ENCODE results near the gene AFAP1L1.

The AFAP1L1 gene

GRCh38 chr5:149360272-149360671, 88.6 kb downstream of the AFAP1L1 start:
- H3K9me3 ChIP-seq (ENCODE audit: low read depth, low read length): no peaks in the 10 kb centered on the region
- TF ChIP-seq FOXP2 (optimal IDR thresholded peaks at IDR 0.05; ENCODE audit: control extremely low read depth, extremely low read length, insufficient read depth) (no peak), POLR2AphosphoS5 (IDR thresholded peaks at IDR 0.05; ENCODE audit: borderline replicate concordance, low read depth, low read length) (no peak), EZH2 (IDR thresholded peaks at IDR 0.05) (no peak)
- no peak overlapping the region for H3K27ac ChIP-seq
- no peak overlapping the region for H3K4me3 ChIP-seq
- H3K9ac ChIP-seq (ENCODE audit: insufficient read length): no peak overlapping the region
- H3K36me3 ChIP-seq (ENCODE audit: insufficient read depth, low read length): no peaks in the 10 kb centered on the region; the same call in 1 of the 2 replicates
- no peak for DNase-seq (ENCODE audit: low read depth, low spot score)

- Histone ChIP-seq H3K9ac (ENCODE audit: insufficient read length) (no peak overlapping the region), H3K4me3 (no peak overlapping the region), H3K9me3 (ENCODE audit: low read depth, low read length) (no peaks in the 10 kb centered on the region), H3K27ac (no peak overlapping the region), H3K36me3 (ENCODE audit: insufficient read depth, low read length) (no peaks in the 10 kb centered on the region)
- no peak for TF ChIP-seq FOXP2 (optimal IDR thresholded peaks at IDR 0.05; ENCODE audit: control extremely low read depth, extremely low read length, insufficient read depth)
- no peak for DNase-seq (ENCODE audit: low read depth, low spot score)
Measured at GRCh38 chr5:149362541-149362940, 90.9 kb downstream of the AFAP1L1 start.

GRCh38 chr5:149363358-149363757, 91.7 kb downstream of the AFAP1L1 start:
- Histone ChIP-seq H3K27ac (no peak overlapping the region), H3K9ac (ENCODE audit: insufficient read length) (no peak overlapping the region), H3K4me3 (no peak overlapping the region), H3K36me3 (ENCODE audit: insufficient read depth, low read length) (no peaks in the 10 kb centered on the region), H3K9me3 (ENCODE audit: low read depth, low read length) (no peaks in the 10 kb centered on the region)
- TF ChIP-seq FOXP2 (optimal IDR thresholded peaks at IDR 0.05; ENCODE audit: control extremely low read depth, extremely low read length, insufficient read depth) (no peak), POLR2AphosphoS5 (IDR thresholded peaks at IDR 0.05; ENCODE audit: borderline replicate concordance, low read depth, low read length) (no peak), EZH2 (IDR thresholded peaks at IDR 0.05) (no peak)
- no peak for DNase-seq (ENCODE audit: low read depth, low spot score)

- Histone ChIP-seq H3K4me3 (no peak overlapping the region), H3K27ac (no peak overlapping the region), H3K9ac (ENCODE audit: insufficient read length) (no peak overlapping the region), H3K36me3 (ENCODE audit: insufficient read depth, low read length) (no peaks in the 10 kb centered on the region), H3K9me3 (ENCODE audit: low read depth, low read length) (no peaks in the 10 kb centered on the region)
- TF ChIP-seq POLR2AphosphoS5 (IDR thresholded peaks at IDR 0.05; ENCODE audit: borderline replicate concordance, low read depth, low read length): no peak
- TF ChIP-seq EZH2 (IDR thresholded peaks at IDR 0.05): no peak
- TF ChIP-seq FOXP2 (optimal IDR thresholded peaks at IDR 0.05; ENCODE audit: control extremely low read depth, extremely low read length, insufficient read depth): no peak
- DNase-seq (ENCODE audit: low read depth, low spot score): no peak
Measured at GRCh38 chr5:149363936-149364335, 92.3 kb downstream of the AFAP1L1 start.

GRCh38 chr5:149364719-149365118, 93.1 kb downstream of the AFAP1L1 start:
- TF ChIP-seq POLR2AphosphoS5 (IDR thresholded peaks at IDR 0.05; ENCODE audit: borderline replicate concordance, low read depth, low read length): no peak
- no peak for TF ChIP-seq EZH2 (IDR thresholded peaks at IDR 0.05)
- TF ChIP-seq FOXP2 (optimal IDR thresholded peaks at IDR 0.05; ENCODE audit: control extremely low read depth, extremely low read length, insufficient read depth): no peak
- no peak for DNase-seq (ENCODE audit: low read depth, low spot score)
- no peaks in the 10 kb centered on the region for H3K36me3 ChIP-seq (ENCODE audit: insufficient read depth, low read length)
- no peaks in the 10 kb centered on the region for H3K9me3 ChIP-seq (ENCODE audit: low read depth, low read length)
- no peak overlapping the region for H3K27ac ChIP-seq
- H3K4me3 ChIP-seq: no peak overlapping the region
- no peak overlapping the region for H3K9ac ChIP-seq (ENCODE audit: insufficient read length)

- H3K36me3 ChIP-seq (ENCODE audit: insufficient read depth, low read length): no peaks in the 10 kb centered on the region
- H3K4me3 ChIP-seq: no peak overlapping the region
- H3K9me3 ChIP-seq (ENCODE audit: low read depth, low read length): no peaks in the 10 kb centered on the region
- H3K9ac ChIP-seq (ENCODE audit: insufficient read length): no peak overlapping the region
- TF ChIP-seq POLR2AphosphoS5 (IDR thresholded peaks at IDR 0.05; ENCODE audit: borderline replicate concordance, low read depth, low read length) (no peak), EZH2 (IDR thresholded peaks at IDR 0.05) (no peak), FOXP2 (optimal IDR thresholded peaks at IDR 0.05; ENCODE audit: control extremely low read depth, extremely low read length, insufficient read depth) (no peak)
- no peak for DNase-seq (ENCODE audit: low read depth, low spot score)
- H3K27ac ChIP-seq: no peak overlapping the region
Measured at GRCh38 chr5:149365418-149365817, 93.8 kb downstream of the AFAP1L1 start.

- no peaks in the 10 kb centered on the region for H3K36me3 ChIP-seq (ENCODE audit: insufficient read depth, low read length)
- DNase-seq (ENCODE audit: low read depth, low spot score): no peak
- H3K9me3 ChIP-seq (ENCODE audit: low read depth, low read length): no peaks in the 10 kb centered on the region
- no peak overlapping the region for H3K27ac ChIP-seq
- no peak overlapping the region for H3K9ac ChIP-seq (ENCODE audit: insufficient read length)
- no peak overlapping the region for H3K4me3 ChIP-seq
- no peak for TF ChIP-seq FOXP2 (optimal IDR thresholded peaks at IDR 0.05; ENCODE audit: control extremely low read depth, extremely low read length, insufficient read depth)
- TF ChIP-seq POLR2AphosphoS5 (IDR thresholded peaks at IDR 0.05; ENCODE audit: borderline replicate concordance, low read depth, low read length): no peak
- TF ChIP-seq EZH2 (IDR thresholded peaks at IDR 0.05): no peak
Measured at GRCh38 chr5:149366169-149366729, 94.6 kb downstream of the AFAP1L1 start.

- TF ChIP-seq FOXP2 (optimal IDR thresholded peaks at IDR 0.05; ENCODE audit: control extremely low read depth, extremely low read length, insufficient read depth) (no peak), POLR2AphosphoS5 (IDR thresholded peaks at IDR 0.05; ENCODE audit: borderline replicate concordance, low read depth, low read length) (no peak), EZH2 (IDR thresholded peaks at IDR 0.05) (no peak)
- H3K9ac ChIP-seq (ENCODE audit: insufficient read length): no peak overlapping the region
- no peaks in the 10 kb centered on the region for H3K36me3 ChIP-seq (ENCODE audit: insufficient read depth, low read length)
- H3K9me3 ChIP-seq (ENCODE audit: low read depth, low read length): no peaks in the 10 kb centered on the region
- no peak overlapping the region for H3K27ac ChIP-seq
- no peak for DNase-seq (ENCODE audit: low read depth, low spot score)
- no peak overlapping the region for H3K4me3 ChIP-seq
Measured at GRCh38 chr5:149367249-149367971, 95.8 kb downstream of the AFAP1L1 start.
